NCI-H128 (cell line): ENCODE measurements around the gene PPFIA2.

Source experiments
- DNase-seq: peaks from one replicate; lab custom pipeline; 2025; ENCODE audit not compliant: unreplicated experiment; lab: John Stamatoyannopoulos, UW

PPFIA2 gene

DNA sequence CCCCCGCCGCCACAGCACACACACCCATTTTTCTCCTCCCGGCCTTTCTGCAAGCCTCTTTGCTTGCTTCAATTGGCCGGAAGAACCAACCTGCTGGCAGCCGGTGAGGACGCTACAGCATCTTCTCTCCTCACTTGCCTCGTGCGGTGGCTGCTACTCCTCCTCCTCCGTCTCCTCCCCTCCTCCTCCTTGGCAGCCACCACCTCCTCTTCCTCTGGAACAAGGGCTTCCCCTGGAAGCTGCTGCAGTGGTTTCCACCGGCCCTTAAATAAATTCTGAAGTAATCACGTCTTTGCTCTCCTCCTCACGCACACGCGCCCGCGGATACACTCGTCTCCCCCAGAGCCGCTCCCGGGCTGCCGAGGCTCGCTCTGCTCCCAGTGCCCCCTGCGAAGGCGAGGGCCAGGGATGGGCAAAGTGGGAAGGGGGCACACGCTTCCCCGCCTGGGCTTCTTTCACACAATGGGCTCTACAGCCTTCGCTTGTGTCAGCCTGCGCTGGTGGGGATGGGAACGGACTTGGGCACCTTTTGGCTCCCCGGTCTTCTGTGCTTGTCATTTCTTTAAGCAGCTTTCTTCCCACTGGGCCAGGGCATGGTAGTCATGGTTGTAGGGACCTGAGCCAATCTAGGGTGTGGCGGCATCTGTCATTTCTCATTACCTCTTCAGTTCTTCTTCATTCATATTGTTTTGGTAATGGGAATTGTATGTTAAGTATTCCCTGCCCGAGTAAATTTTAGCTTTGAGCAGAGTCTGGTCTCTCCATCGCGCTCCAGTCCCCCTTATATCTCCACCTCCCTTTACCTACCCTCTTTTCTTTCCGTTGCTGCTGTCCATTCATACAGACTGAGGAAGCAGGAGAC is at the start of gene PPFIA2:
TSS of gene PPFIA2 (minus strand) at position 161 of the 862 bp plus-strand sequence.
- peak; percentile 71 for DNase-seq

GRCh38 chr12:81800298-81801148 is 41.4 kb upstream of the PPFIA2 start:
- no peak for DNase-seq

GRCh38 chr12:81798294-81798693 is 39.1 kb upstream of the PPFIA2 start:
- DNase-seq, result no peak

DNA sequence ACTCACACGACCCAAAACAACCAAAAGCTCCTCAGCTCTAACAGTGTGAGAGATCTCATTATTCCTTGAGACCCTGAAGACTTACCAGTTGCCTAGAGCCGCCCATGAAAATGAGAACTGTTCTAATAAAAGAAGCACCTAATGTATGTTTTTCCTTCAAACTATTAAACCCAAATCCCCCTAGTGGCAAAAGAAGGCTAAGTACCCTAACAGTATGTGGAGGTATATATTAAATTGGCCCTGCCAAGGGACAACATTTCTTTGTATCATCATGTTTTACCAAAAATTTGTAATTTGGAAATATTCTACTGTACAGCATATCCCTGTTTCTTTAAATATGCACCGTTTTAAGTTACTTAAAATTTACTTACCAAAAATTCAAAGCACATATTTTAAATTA is 38.0 kb upstream of the PPFIA2 start:
- DNase-seq, result no peak

DNA sequence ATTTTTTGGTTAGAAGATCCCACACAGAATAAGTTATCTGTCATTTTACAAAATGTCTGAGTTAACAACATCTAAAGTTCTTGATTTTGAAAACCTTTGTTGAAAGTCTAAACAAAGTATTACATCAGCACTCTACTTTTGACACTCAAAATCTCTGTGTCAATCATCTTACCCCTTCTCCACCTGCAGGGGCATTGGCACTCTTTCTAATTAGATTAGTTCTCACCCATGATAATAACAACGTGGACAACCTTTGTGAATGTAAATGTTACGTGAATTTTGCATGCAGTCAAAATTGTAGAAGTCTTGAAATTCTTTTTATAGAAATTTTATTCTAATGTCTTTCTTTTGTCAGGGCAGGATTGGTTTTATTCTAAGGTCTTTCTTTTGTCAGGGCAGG is 33.5 kb upstream of the PPFIA2 start:
- no peak for DNase-seq

- DNase-seq, result no peak
Measured at GRCh38 chr12:81779216-81779615, 20.1 kb upstream of the PPFIA2 start.

DNA sequence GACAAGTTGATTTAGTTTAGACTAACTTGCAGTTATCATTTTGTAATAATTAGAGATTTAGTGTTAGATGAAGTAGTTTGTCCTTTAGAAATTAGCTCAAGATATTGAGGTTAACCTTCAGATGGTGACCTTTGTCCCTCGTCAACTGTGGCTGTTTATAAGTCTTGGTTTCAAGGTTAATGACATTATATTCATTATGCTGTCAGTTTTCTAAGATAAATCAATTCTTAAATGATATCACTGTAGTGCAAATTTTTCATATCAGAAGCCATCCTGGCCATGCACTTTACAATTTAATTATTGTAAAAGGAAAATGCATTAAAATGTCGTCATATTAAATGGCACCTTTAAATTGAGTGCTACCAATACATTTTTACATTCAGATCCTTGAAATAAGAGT is 19.6 kb upstream of the PPFIA2 start:
- DNase-seq, result no peak

DNA sequence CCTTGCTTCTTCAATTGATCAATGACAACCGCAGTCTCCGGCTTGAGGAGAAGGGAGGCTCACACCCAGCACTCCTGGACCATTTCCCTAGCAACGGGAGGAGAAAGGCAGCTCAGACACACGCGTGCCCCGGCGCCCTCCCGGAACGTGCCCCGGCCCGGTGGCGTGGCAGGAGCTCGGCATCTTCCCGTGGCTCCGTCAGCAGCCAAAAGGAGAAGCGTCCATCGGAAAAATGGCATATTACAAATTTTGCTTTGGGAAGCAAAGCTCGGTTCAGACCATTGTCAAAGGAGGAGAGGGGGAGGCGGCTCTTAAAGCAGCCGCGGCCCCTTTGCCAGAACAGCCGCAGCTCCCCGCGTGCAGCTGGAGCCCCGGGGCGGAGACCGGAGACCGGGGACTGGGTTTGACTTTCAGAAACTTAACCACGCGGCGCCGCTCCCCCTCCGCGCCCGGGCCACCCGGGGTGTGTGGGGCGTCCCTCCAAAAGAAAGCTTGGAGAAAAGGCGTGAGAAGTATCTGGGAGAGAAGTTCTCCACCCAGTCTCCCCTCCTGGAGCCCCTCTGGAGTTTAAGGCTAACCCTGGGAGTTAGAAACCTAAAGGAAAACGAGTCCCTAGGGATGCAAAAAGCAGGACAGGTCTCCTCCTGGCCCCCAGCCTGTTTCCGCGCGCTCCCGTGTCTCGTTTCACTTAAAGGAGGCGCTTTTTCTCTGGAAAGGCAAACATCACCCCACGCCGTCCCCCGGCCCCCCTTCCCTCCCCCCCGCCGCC is 545 bp downstream of the PPFIA2 start:
- peak; percentile 45 for DNase-seq

GRCh38 chr12:81757731-81758365 is 1.3 kb downstream of the PPFIA2 start:
- no peak for DNase-seq

GRCh38 chr12:81729781-81730180 is 29.4 kb downstream of the PPFIA2 start:
- no peak for DNase-seq

GRCh38 chr12:81727391-81727790 is 31.8 kb downstream of the PPFIA2 start:
- no peak for DNase-seq

- DNase-seq, result no peak
Measured at GRCh38 chr12:81726634-81727033, 32.5 kb downstream of the PPFIA2 start.

GRCh38 chr12:81723361-81723760 is 35.8 kb downstream of the PPFIA2 start:
- DNase-seq, result no peak

- DNase-seq, result no peak
Measured at GRCh38 chr12:81722004-81722403, 37.1 kb downstream of the PPFIA2 start.

- DNase-seq, result no peak
Measured at GRCh38 chr12:81718616-81719015, 40.5 kb downstream of the PPFIA2 start.

DNA sequence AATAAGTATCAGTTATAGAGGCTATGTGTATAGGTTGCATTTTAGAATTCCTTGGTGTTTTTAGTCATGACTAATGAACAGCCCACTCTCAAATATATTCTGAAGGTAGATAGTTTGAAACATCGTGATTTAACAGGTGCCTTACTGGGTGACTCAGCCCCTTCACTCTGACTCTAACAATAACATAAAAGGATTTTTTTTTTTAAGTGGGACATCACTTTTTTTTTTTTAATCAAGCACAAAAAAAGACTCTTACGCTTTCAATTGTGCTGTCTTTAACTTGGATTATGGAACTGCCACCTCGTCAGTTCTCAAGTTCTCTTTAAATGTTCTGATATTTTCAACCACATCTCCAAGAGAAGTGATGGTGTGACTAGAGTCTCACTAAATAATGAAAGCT is 46.6 kb downstream of the PPFIA2 start:
- no peak for DNase-seq

DNA sequence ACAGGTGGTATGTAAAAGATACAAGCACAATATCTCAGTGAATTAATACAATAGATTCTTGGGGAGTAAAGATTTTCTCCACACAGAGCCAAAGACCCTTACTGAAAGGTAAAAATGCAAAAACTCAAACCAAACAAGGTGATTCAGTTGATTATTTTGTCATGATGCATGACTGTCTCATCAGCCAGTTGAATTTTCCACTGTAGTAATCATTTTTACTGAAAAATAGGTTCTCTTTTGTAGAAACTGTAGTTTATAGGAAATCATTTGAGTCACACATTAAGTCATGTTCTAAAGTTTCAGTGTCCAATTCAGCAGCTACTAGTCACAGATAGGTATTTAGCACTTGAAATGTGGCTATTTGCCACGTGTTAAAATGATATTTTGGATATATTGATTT is 53.6 kb downstream of the PPFIA2 start:
- DNase-seq, result no peak

DNA sequence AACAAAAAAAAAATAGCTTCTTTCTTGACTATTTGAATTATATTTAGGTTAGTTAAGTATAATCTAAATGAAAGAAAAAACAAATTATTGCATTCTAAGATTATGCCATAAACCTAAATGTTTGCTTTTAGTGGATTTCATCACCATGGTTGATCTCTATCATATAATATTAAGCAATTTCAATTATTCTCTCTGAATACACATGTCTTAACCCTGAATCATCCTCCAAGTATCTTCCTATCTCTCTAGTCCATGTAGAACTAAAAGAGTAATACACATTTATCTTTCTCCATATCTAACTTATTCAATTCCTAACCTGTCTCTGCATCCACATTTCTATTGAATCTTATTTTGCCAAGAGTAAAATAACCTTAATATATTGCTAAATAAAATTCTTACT is 59.6 kb downstream of the PPFIA2 start:
- DNase-seq, result no peak

DNA sequence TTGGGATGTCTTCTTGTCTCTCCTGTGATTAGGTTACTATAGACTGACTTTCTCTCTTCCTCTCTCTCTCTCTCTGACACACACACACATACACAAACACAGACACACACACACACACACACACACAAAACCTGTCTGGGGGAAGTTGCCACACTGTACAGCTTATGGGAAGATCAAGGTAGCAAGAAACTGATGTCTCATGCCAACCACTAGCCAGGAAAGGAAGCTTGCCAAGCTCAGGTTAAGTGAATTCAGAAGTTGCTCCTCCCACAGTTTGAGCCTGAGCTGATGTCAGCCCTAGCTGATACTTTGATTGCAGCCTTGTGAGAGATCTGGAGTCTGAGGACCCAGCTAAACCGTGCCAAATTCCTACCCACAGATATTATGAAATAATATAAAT is 67.1 kb downstream of the PPFIA2 start:
- no peak for DNase-seq

- DNase-seq, result no peak
Measured at GRCh38 chr12:81683881-81684280, 75.3 kb downstream of the PPFIA2 start.

- DNase-seq, result no peak
Measured at GRCh38 chr12:81679614-81680013, 79.5 kb downstream of the PPFIA2 start.
